KOPT-K1 (cell line): ENCODE results near the gene NR3C2.
"Not testable (repeated sequence)": the region's sequence is repeated elsewhere in the genome, so short reads cannot be mapped to it uniquely, and the experiment has no call there.

Source experiments
- H3K27ac ChIP-seq: fragments of 200-600 bp; sonication (generic); 2 replicates; pipeline ENCODE4 v1.5.1; 2016; ENCODE audit warnings: antibody characterized with exemption, mild to moderate bottlenecking, low read depth, low read length; ENCODE audit not compliant: poor library complexity, severe bottlenecking
- H3K36me3 ChIP-seq: fragments of 200-600 bp; sonication (generic); 2 replicates; pipeline ENCODE4 v1.5.1; 2017; ENCODE audit warnings: antibody characterized with exemption, mild to moderate bottlenecking, low read length, moderate library complexity; ENCODE audit not compliant: insufficient read depth
- H3K9me3 ChIP-seq: fragments of 200-600 bp; sonication (generic); 2 replicates; pipeline ENCODE4 v1.5.1; 2017; ENCODE audit warnings: antibody characterized with exemption, low read length, mild to moderate bottlenecking; ENCODE audit not compliant: insufficient read depth, poor library complexity, severe bottlenecking

The NR3C2 gene

GRCh38 chr4:148152868-148153625 is 289.2 kb downstream of the NR3C2 start:
- H3K36me3 ChIP-seq = no peaks in the 10 kb centered on the region
- H3K27ac ChIP-seq = no peak overlapping the region
- H3K9me3 ChIP-seq = no peaks in the 10 kb centered on the region

GRCh38 chr4:148151806-148152205 is 290.4 kb downstream of the NR3C2 start:
- no peaks in the 10 kb centered on the region for H3K36me3 ChIP-seq
- H3K9me3 ChIP-seq = no peaks in the 10 kb centered on the region
- no peak overlapping the region for H3K27ac ChIP-seq

- H3K9me3 ChIP-seq = no peaks in the 10 kb centered on the region
- H3K36me3 ChIP-seq = no peaks in the 10 kb centered on the region
- no peak overlapping the region for H3K27ac ChIP-seq
These were observed 296.7 kb downstream of the NR3C2 start for GRCh38 chr4:148145475-148145874.

- H3K36me3 ChIP-seq = no peaks in the 10 kb centered on the region
- no peaks in the 10 kb centered on the region for H3K9me3 ChIP-seq
- no peak overlapping the region for H3K27ac ChIP-seq
These were observed 299.0 kb downstream of the NR3C2 start for GRCh38 chr4:148143174-148143573.

- Histone ChIP-seq H3K36me3 (no peaks in the 10 kb centered on the region), H3K9me3 (no peaks in the 10 kb centered on the region), H3K27ac (no peak overlapping the region)
These were observed 300.7 kb downstream of the NR3C2 start for GRCh38 chr4:148141501-148141900.

- peaks cover 24% of the 10 kb centered on the region for H3K9me3 ChIP-seq
- no peaks in the 10 kb centered on the region for H3K36me3 ChIP-seq
These were observed 315.4 kb downstream of the NR3C2 start for GRCh38 chr4:148126825-148127224.

GRCh38 chr4:148124512-148124911 is 317.7 kb downstream of the NR3C2 start:
- Histone ChIP-seq H3K36me3 (no peaks in the 10 kb centered on the region), H3K9me3 (peaks cover 24% of the 10 kb centered on the region), H3K27ac (no peak overlapping the region)

More at GRCh38 chr4:148126825-148127224, 315.4 kb downstream of the NR3C2 start:
- H3K27ac ChIP-seq = no peak overlapping the region

GRCh38 chr4:148123161-148123560 is 319.1 kb downstream of the NR3C2 start:
- not testable (repeated sequence) for H3K36me3 ChIP-seq, H3K27ac ChIP-seq
- H3K9me3 ChIP-seq = peaks cover 24% of the 10 kb centered on the region

GRCh38 chr4:148120216-148120615 is 322.0 kb downstream of the NR3C2 start:
- Histone ChIP-seq H3K27ac (no peak overlapping the region), H3K36me3 (no peaks in the 10 kb centered on the region), H3K9me3 (peaks cover 24% of the 10 kb centered on the region)

- Histone ChIP-seq H3K9me3 (peaks cover 9% of the 10 kb centered on the region), H3K27ac (no peak overlapping the region), H3K36me3 (no peaks in the 10 kb centered on the region)
These were observed 323.6 kb downstream of the NR3C2 start for GRCh38 chr4:148118633-148119032.

GRCh38 chr4:148118179-148118578 is 324.0 kb downstream of the NR3C2 start:
- no peaks in the 10 kb centered on the region for H3K36me3 ChIP-seq
- H3K9me3 ChIP-seq = peaks cover 4% of the 10 kb centered on the region
- H3K27ac ChIP-seq = no peak overlapping the region

- Histone ChIP-seq H3K36me3 (no peaks in the 10 kb centered on the region), H3K27ac (no peak overlapping the region), H3K9me3 (no peaks in the 10 kb centered on the region)
These were observed 325.2 kb downstream of the NR3C2 start for GRCh38 chr4:148116969-148117368.

- Histone ChIP-seq H3K9me3 (no peaks in the 10 kb centered on the region), H3K36me3 (no peaks in the 10 kb centered on the region)
These were observed 325.9 kb downstream of the NR3C2 start for GRCh38 chr4:148116264-148116663.

GRCh38 chr4:148114436-148114835 is 327.8 kb downstream of the NR3C2 start:
- Histone ChIP-seq H3K27ac (no peak overlapping the region), H3K36me3 (no peaks in the 10 kb centered on the region), H3K9me3 (no peaks in the 10 kb centered on the region)

More at GRCh38 chr4:148116264-148116663, 325.9 kb downstream of the NR3C2 start:
- H3K27ac ChIP-seq = no peak overlapping the region

GRCh38 chr4:148112231-148112982 is 329.8 kb downstream of the NR3C2 start:
- Histone ChIP-seq H3K27ac (no peak overlapping the region), H3K36me3 (no peaks in the 10 kb centered on the region), H3K9me3 (no peaks in the 10 kb centered on the region)
